IPS-18a (cell line): ENCODE results near the gene PLEKHA8.
"Not testable (repeated sequence)": the region's sequence is repeated elsewhere in the genome, so short reads cannot be mapped to it uniquely, and the experiment has no call there.

ENCODE experiments used
- H3K27ac ChIP-seq: one replicate; pipeline ENCODE4 v1.5.1; 2013; ENCODE audit warnings: low read length
- H3K27me3 ChIP-seq: one replicate; pipeline ENCODE4 v1.6.1; 2013; ENCODE audit warnings: mild to moderate bottlenecking, low read length; ENCODE audit not compliant: control insufficient read depth, insufficient read depth
- H3K36me3 ChIP-seq: one replicate; pipeline ENCODE4 v1.6.1; 2013; ENCODE audit warnings: low read depth, low read length; ENCODE audit not compliant: control insufficient read depth
- H3K4me1 ChIP-seq: one replicate; pipeline ENCODE4 v1.6.1; 2013; ENCODE audit warnings: low read depth, low read length; ENCODE audit not compliant: control insufficient read depth
- H3K4me3 ChIP-seq: one replicate; pipeline ENCODE4 v1.5.1; 2013; ENCODE audit warnings: low read length
- H3K9ac ChIP-seq: one replicate; pipeline ENCODE4 v1.6.1; 2013; ENCODE audit warnings: mild to moderate bottlenecking, low read length, moderate library complexity
- H3K9me3 ChIP-seq: one replicate; pipeline ENCODE4 v1.6.1; 2013; ENCODE audit warnings: low read depth, low read length; ENCODE audit not compliant: control insufficient read depth

The PLEKHA8 gene

GRCh38 chr7:30086529-30086928 is 58.3 kb downstream of the PLEKHA8 start:
- H3K27ac ChIP-seq = no peak overlapping the region
- no peaks in the 10 kb centered on the region for H3K36me3 ChIP-seq
- no peaks in the 10 kb centered on the region for H3K27me3 ChIP-seq
- no peaks in the 10 kb centered on the region for H3K4me1 ChIP-seq
- H3K9ac ChIP-seq = no peak overlapping the region
- H3K4me3 ChIP-seq = no peak overlapping the region
- no peaks in the 10 kb centered on the region for H3K9me3 ChIP-seq

- H3K9ac ChIP-seq = no peak overlapping the region
Measured at GRCh38 chr7:30087371-30087770, 59.2 kb downstream of the PLEKHA8 start.

GRCh38 chr7:30088362-30088761 is 60.1 kb downstream of the PLEKHA8 start:
- no peaks in the 10 kb centered on the region for H3K4me1 ChIP-seq
- no peak overlapping the region for H3K27ac ChIP-seq
- H3K9me3 ChIP-seq = no peaks in the 10 kb centered on the region

More at GRCh38 chr7:30087371-30087770, 59.2 kb downstream of the PLEKHA8 start:
- H3K36me3 ChIP-seq = no peaks in the 10 kb centered on the region
- no peaks in the 10 kb centered on the region for H3K4me1 ChIP-seq
- no peak overlapping the region for H3K4me3 ChIP-seq
- no peaks in the 10 kb centered on the region for H3K9me3 ChIP-seq
- H3K27me3 ChIP-seq = no peaks in the 10 kb centered on the region
- no peak overlapping the region for H3K27ac ChIP-seq

GRCh38 chr7:30090111-30090510 is 61.9 kb downstream of the PLEKHA8 start:
- H3K9ac ChIP-seq = no peak overlapping the region
- no peaks in the 10 kb centered on the region for H3K4me1 ChIP-seq
- H3K27ac ChIP-seq = no peak overlapping the region
- no peak overlapping the region for H3K4me3 ChIP-seq
- H3K36me3 ChIP-seq = no peaks in the 10 kb centered on the region
- no peaks in the 10 kb centered on the region for H3K27me3 ChIP-seq
- H3K9me3 ChIP-seq = no peaks in the 10 kb centered on the region

More at GRCh38 chr7:30088362-30088761, 60.1 kb downstream of the PLEKHA8 start:
- H3K36me3 ChIP-seq = no peaks in the 10 kb centered on the region
- H3K4me3 ChIP-seq = no peak overlapping the region
- no peaks in the 10 kb centered on the region for H3K27me3 ChIP-seq
- H3K9ac ChIP-seq = no peak overlapping the region

- Histone ChIP-seq H3K27me3 (no peaks in the 10 kb centered on the region), H3K36me3 (no peaks in the 10 kb centered on the region), H3K9me3 (no peaks in the 10 kb centered on the region), H3K4me3 (no peak overlapping the region), H3K4me1 (no peaks in the 10 kb centered on the region), H3K9ac (no peak overlapping the region), H3K27ac (no peak overlapping the region)
Measured at GRCh38 chr7:30091491-30091912, 63.3 kb downstream of the PLEKHA8 start.

GRCh38 chr7:30091987-30092386 is 63.8 kb downstream of the PLEKHA8 start:
- no peak overlapping the region for H3K27ac ChIP-seq
- no peaks in the 10 kb centered on the region for H3K9me3 ChIP-seq
- H3K36me3 ChIP-seq = no peaks in the 10 kb centered on the region
- H3K4me3 ChIP-seq = no peak overlapping the region
- no peaks in the 10 kb centered on the region for H3K27me3 ChIP-seq
- no peaks in the 10 kb centered on the region for H3K4me1 ChIP-seq
- H3K9ac ChIP-seq = no peak overlapping the region

GRCh38 chr7:30093420-30093952 is 65.3 kb downstream of the PLEKHA8 start:
- no peaks in the 10 kb centered on the region for H3K27me3 ChIP-seq
- no peak overlapping the region for H3K27ac ChIP-seq
- H3K4me3 ChIP-seq = no peak overlapping the region
- H3K4me1 ChIP-seq = no peaks in the 10 kb centered on the region
- H3K36me3 ChIP-seq = no peaks in the 10 kb centered on the region
- no peak overlapping the region for H3K9ac ChIP-seq
- no peaks in the 10 kb centered on the region for H3K9me3 ChIP-seq

GRCh38 chr7:30098599-30098998 is 70.4 kb downstream of the PLEKHA8 start:
- H3K4me1 ChIP-seq, H3K27me3 ChIP-seq, H3K36me3 ChIP-seq, H3K27ac ChIP-seq, H3K9me3 ChIP-seq, H3K9ac ChIP-seq, H3K4me3 ChIP-seq: not testable (repeated sequence)

GRCh38 chr7:30102281-30102680 is 74.1 kb downstream of the PLEKHA8 start:
- no peaks in the 10 kb centered on the region for H3K27me3 ChIP-seq
- H3K9me3 ChIP-seq = no peaks in the 10 kb centered on the region
- H3K36me3 ChIP-seq = no peaks in the 10 kb centered on the region
- no peak overlapping the region for H3K27ac ChIP-seq
- H3K9ac ChIP-seq = no peak overlapping the region
- no peak overlapping the region for H3K4me3 ChIP-seq
- no peaks in the 10 kb centered on the region for H3K4me1 ChIP-seq

- no peak overlapping the region for H3K27ac ChIP-seq
- no peak overlapping the region for H3K4me3 ChIP-seq
- H3K4me1 ChIP-seq = no peaks in the 10 kb centered on the region
- H3K27me3 ChIP-seq = no peaks in the 10 kb centered on the region
- no peaks in the 10 kb centered on the region for H3K36me3 ChIP-seq
- no peaks in the 10 kb centered on the region for H3K9me3 ChIP-seq
- no peak overlapping the region for H3K9ac ChIP-seq
Measured at GRCh38 chr7:30104157-30104556, 75.9 kb downstream of the PLEKHA8 start.

- Histone ChIP-seq H3K4me1 (no peaks in the 10 kb centered on the region), H3K36me3 (no peaks in the 10 kb centered on the region), H3K4me3 (no peak overlapping the region), H3K9me3 (peaks cover 11% of the 10 kb centered on the region), H3K9ac (no peak overlapping the region), H3K27me3 (no peaks in the 10 kb centered on the region), H3K27ac (no peak overlapping the region)
Measured at GRCh38 chr7:30112103-30112713, 84.0 kb downstream of the PLEKHA8 start.

- H3K27ac ChIP-seq = no peak overlapping the region
Measured at GRCh38 chr7:30113144-30113543, 84.9 kb downstream of the PLEKHA8 start.

More at GRCh38 chr7:30113144-30113543, 84.9 kb downstream of the PLEKHA8 start:
- H3K27me3 ChIP-seq = no peaks in the 10 kb centered on the region
- no peaks in the 10 kb centered on the region for H3K4me1 ChIP-seq
- no peak overlapping the region for H3K9ac ChIP-seq
- peaks cover 11% of the 10 kb centered on the region for H3K9me3 ChIP-seq
- no peaks in the 10 kb centered on the region for H3K36me3 ChIP-seq
- no peak overlapping the region for H3K4me3 ChIP-seq
